Measurements from ENCODE around the gene VSIR.

VSIR gene

GRCh38 chr10:71788954-71789353, 15.6 kb upstream of the VSIR start:
- TF ChIP-seq, protein P1, sequence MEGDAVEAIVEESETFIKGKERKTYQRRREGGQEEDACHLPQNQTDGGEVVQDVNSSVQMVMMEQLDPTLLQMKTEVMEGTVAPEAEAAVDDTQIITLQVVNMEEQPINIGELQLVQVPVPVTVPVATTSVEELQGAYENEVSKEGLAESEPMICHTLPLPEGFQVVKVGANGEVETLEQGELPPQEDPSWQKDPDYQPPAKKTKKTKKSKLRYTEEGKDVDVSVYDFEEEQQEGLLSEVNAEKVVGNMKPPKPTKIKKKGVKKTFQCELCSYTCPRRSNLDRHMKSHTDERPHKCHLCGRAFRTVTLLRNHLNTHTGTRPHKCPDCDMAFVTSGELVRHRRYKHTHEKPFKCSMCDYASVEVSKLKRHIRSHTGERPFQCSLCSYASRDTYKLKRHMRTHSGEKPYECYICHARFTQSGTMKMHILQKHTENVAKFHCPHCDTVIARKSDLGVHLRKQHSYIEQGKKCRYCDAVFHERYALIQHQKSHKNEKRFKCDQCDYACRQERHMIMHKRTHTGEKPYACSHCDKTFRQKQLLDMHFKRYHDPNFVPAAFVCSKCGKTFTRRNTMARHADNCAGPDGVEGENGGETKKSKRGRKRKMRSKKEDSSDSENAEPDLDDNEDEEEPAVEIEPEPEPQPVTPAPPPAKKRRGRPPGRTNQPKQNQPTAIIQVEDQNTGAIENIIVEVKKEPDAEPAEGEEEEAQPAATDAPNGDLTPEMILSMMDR (IDR thresholded peaks at IDR 0.05; ENCODE audit: low read depth, low read length): no peak

GRCh38 chr10:71784679-71785272, 11.5 kb upstream of the VSIR start:
- H3K4me3 ChIP-seq (ENCODE audit: low read depth, low read length): no peak overlapping the region
- TF ChIP-seq, protein P1 (IDR thresholded peaks at IDR 0.05; ENCODE audit: low read depth, low read length): no peak

More at GRCh38 chr10:71788954-71789353, 15.6 kb upstream of the VSIR start:
- no peak overlapping the region for H3K4me3 ChIP-seq (ENCODE audit: low read depth, low read length)

DNA sequence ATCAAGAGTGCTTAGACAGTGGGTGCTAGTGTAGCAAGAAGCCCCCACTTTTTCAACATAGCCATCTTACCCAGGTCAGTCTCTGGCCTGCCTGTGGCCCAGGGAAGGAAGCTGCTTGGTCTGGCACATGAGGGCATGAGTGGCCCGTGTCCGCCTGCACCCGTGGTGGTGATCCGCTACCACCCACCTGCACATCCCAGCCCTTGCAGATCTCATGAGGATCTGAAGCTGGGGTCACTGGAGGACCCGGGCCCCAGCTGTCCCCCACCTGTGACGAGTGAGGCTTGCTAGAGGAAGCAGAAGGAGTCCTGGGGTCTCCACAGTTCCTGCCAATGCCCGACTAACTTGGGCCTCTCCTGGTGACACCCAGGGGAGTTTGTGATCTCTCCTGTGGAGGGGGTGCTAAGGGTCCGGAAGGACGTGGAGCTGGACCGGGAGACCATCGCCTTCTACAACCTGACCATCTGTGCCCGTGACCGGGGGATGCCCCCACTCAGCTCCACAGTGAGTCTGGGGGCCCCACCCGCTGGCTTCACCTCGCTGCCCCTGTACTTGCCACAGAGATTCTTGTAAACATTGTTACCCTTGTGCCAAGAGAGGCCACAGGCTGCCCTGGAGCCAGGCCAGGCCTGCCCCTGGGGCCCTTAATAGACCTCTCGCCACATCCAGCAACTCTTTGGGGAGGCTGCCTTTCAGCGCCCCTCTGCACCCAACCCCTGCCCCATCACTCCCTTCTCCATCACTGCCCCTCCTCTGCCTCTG, 10.8 kb upstream of the VSIR start:
- TF ChIP-seq, protein P1 (IDR thresholded peaks at IDR 0.05; ENCODE audit: low read depth, low read length): no peak
- no peak overlapping the region for H3K4me3 ChIP-seq (ENCODE audit: low read depth, low read length)

GRCh38 chr10:71782917-71783490, 9.7 kb upstream of the VSIR start:
- TF ChIP-seq, protein P1 (IDR thresholded peaks at IDR 0.05; ENCODE audit: low read depth, low read length): no peak
- no peak overlapping the region for H3K4me3 ChIP-seq (ENCODE audit: low read depth, low read length)

- no peak overlapping the region for H3K4me3 ChIP-seq (ENCODE audit: low read depth, low read length)
- TF ChIP-seq, protein P1 (IDR thresholded peaks at IDR 0.05; ENCODE audit: low read depth, low read length): no peak
Observed at GRCh38 chr10:71782221-71782916, 9.0 kb upstream of the VSIR start.

- no peak overlapping the region for H3K4me3 ChIP-seq (ENCODE audit: low read depth, low read length)
- TF ChIP-seq, protein P1 (IDR thresholded peaks at IDR 0.05; ENCODE audit: low read depth, low read length): no peak
Observed at GRCh38 chr10:71780719-71781118, 7.4 kb upstream of the VSIR start.

All from WI38 (cell line).